ENCODE data around the gene CHST8. TPM values are rescaled to one million over a fixed set of nuclear protein-coding genes. Genes with fewer than 3 reads are reported as not detected.

The CHST8 gene
- total and polyA plus RNA-seq, 11 donors, result 0.10 to 0.88 (median 0.22) TPM; not detected in 3

DNA sequence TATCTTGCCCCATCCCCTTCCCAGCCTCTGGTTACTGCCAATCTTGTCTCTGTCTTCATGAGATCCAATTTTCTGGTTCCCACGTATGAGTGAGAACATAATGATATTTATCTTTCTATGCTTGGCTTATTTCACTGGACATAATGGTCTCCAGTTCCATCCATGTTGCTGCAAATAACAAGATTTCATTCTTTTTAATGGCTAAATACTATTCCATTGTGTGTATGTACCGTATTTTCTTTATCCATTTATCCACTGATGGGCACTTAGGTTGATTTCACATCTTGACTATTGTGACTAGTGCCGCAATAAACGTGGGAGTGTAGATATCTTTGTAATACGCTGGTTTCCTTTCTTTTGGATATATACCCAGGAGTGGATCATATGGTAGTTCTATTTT is 43.0 kb downstream of the CHST8 start:
- DNase-seq, result no peak
- Histone ChIP-seq H3K4me3 (no peak overlapping the region), H3K4me1 (no peaks in the 10 kb centered on the region), H3K36me3 (no peaks in the 10 kb centered on the region), H3K27ac (no peak overlapping the region), H3K27me3 (no peaks in the 10 kb centered on the region), H3K9me3 (no peaks in the 10 kb centered on the region)
- TF ChIP-seq, protein P1, sequence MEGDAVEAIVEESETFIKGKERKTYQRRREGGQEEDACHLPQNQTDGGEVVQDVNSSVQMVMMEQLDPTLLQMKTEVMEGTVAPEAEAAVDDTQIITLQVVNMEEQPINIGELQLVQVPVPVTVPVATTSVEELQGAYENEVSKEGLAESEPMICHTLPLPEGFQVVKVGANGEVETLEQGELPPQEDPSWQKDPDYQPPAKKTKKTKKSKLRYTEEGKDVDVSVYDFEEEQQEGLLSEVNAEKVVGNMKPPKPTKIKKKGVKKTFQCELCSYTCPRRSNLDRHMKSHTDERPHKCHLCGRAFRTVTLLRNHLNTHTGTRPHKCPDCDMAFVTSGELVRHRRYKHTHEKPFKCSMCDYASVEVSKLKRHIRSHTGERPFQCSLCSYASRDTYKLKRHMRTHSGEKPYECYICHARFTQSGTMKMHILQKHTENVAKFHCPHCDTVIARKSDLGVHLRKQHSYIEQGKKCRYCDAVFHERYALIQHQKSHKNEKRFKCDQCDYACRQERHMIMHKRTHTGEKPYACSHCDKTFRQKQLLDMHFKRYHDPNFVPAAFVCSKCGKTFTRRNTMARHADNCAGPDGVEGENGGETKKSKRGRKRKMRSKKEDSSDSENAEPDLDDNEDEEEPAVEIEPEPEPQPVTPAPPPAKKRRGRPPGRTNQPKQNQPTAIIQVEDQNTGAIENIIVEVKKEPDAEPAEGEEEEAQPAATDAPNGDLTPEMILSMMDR (IDR thresholded peaks at IDR 0.05), result no peak
- TF ChIP-seq POLR2A (IDR thresholded peaks at IDR 0.05), result no peak
- intact Hi-C loops (cut with DNase I), result no loop called here
- WGBS, 4 donors, result 83 to 91% (median 87%) methylated on average over 5 of the region's 5 CpGs
- ATAC-seq, result no peak

DNA sequence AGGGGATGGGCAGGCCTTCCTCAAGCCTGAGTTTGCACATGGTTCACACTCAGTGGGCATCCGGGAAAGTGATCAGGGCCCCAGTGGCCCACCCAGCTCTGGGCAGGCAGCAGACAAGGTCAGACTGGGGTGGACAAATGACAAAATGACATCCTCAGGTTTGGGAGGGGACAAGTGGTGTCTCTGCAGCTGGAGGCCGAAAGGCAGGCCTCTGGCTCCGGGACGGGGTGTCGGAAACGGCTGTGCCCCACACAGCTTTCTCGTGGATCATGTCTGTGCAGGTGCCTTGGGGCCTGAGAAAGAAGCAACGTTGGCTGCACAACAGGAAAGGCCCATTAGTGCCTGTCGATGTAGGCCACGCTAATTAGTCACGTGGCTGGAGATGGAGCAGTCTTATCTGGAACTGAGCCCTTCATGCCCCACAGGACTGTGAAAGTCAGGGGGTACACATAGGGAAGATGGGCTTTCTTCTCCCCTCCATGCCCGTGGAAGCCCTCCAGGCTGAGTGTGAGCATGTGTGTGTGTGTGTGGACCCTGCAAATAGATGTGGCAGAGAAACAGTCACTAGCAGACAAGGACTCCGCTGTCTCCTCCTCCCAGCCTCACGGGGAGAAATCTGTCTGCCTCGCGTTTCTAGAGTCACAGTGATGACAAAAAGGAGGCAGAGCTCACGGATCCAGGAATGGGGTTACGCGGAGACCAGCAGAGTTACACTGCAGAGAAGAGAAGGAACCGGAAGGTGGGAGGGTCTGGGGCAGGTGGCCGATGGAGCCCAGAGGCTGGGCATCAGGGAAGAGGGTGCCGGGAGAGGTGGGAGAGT is 44.2 kb downstream of the CHST8 start:
- no peaks in the 10 kb centered on the region for H3K4me1 ChIP-seq
- H3K4me3 ChIP-seq, result no peak overlapping the region
- no peaks in the 10 kb centered on the region for H3K27me3 ChIP-seq
- H3K36me3 ChIP-seq, result no peaks in the 10 kb centered on the region
- DNase-seq, result no peak
- H3K9me3 ChIP-seq, result no peaks in the 10 kb centered on the region
- no peak overlapping the region for H3K27ac ChIP-seq
- TF ChIP-seq POLR2A (IDR thresholded peaks at IDR 0.05), result no peak
- TF ChIP-seq, protein P1 (IDR thresholded peaks at IDR 0.05), result no peak
- ATAC-seq, result no peak
- intact Hi-C loops (cut with DNase I), result no loop called here
- WGBS, 4 donors, result 75 to 81% (median 79%) methylated on average over 22 of the region's 22 CpGs

DNA sequence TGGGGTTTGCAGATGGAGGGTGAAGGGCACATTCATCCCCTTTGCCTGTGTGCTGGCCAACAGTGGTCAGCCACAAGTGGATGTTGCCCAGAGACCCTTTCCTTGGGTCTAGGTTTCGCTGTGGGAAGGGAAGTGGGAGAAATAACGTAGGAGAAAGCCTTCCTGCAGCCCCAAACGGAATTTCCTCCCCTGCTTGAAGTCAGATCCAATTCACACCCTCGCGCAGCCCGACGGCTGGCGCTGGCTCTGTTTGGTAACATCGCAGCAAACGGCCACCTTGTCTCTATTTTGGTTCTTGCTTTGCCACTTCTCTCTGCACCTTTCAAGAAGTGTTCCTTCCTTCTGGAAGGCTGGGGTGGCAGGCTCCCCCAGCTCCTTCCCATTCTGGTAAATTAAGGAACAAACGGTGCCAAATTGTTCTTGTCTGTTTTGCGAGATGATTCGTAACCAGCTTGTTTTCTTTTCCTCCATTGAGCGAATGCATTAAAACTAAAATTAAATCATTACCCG is 45.4 kb downstream of the CHST8 start:
- no peak for DNase-seq
- Histone ChIP-seq H3K4me1 (no peaks in the 10 kb centered on the region), H3K27ac (no peak overlapping the region)

DNA sequence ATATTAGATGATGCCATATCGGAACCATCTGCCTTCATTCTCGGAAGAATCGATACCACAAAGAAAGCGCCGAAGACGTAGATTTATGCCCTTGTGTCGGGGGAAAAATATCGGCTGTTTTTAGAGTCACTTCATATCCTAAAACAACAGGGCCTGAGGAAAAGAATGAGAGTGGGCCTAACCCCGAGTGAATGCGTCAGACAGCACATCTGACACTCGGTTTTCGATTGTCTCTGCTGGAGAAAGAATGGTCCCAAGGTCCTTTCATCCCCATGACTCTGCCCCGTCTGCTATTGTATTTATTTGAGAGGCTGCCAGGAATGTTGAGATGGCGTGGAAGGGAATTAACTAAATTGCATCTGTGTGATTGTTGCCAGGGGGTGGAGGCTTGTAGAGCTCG is 46.1 kb downstream of the CHST8 start:
- no peak overlapping the region for H3K27ac ChIP-seq

More for the DNA sequence above, 45.4 kb downstream of the CHST8 start:
- Histone ChIP-seq H3K36me3 (no peaks in the 10 kb centered on the region), H3K27me3 (no peaks in the 10 kb centered on the region), H3K9me3 (no peaks in the 10 kb centered on the region), H3K4me3 (no peak overlapping the region)
- WGBS, 4 donors, result 60 to 72% (median 71%) methylated on average over 15 of the region's 15 CpGs
- no peak for ATAC-seq
- intact Hi-C loops (cut with DNase I), result no loop called here
- no peak for TF ChIP-seq POLR2A (IDR thresholded peaks at IDR 0.05)
- TF ChIP-seq, protein P1 (IDR thresholded peaks at IDR 0.05), result no peak

More for the DNA sequence above, 46.1 kb downstream of the CHST8 start:
- no peaks in the 10 kb centered on the region for H3K4me1 ChIP-seq
- ATAC-seq (no peak), DNase-seq (no peak)
- intact Hi-C loops (cut with DNase I), result no loop called here
- H3K9me3 ChIP-seq, result no peaks in the 10 kb centered on the region
- H3K4me3 ChIP-seq, result no peak overlapping the region
- 82 to 89% (median 85%) methylated on average over 15 of the region's 15 CpGs for WGBS, 4 donors
- no peaks in the 10 kb centered on the region for H3K36me3 ChIP-seq
- TF ChIP-seq, protein P1 (IDR thresholded peaks at IDR 0.05), result no peak
- peaks cover 0 to under 1% (median 0%) of the 10 kb centered on the region in 9 donors for H3K27me3 ChIP-seq
